ENCODE measurements around the gene PLAU. TPM values are rescaled to one million over a fixed set of nuclear protein-coding genes. Genes with fewer than 3 reads are reported as not detected.
"Not testable (repeated sequence)": the region's sequence is repeated elsewhere in the genome, so short reads cannot be mapped to it uniquely, and the experiment has no call there.

Gene PLAU
- polyA plus RNA-seq, 1 donor = 19.6 TPM

- WGBS (ENCODE audit: insufficient coverage, low lambda C conversion rate) = no CpG with 5 or more reads among the region's 1 CpG
- H3K27ac ChIP-seq (ENCODE audit: low read length) = no peak overlapping the region
Observed at GRCh38 chr10:73953665-73954064, 42.7 kb downstream of the PLAU start.

GRCh38 chr10:73954737-73955136 lies 43.8 kb downstream of the PLAU start:
- DNase-seq = no peak
- H3K9me3 ChIP-seq (ENCODE audit: control insufficient read depth, low read depth, low read length) = no peaks in the 10 kb centered on the region
- no peaks in the 10 kb centered on the region for H3K36me3 ChIP-seq (ENCODE audit: control insufficient read depth, insufficient read depth, low read length)
- H3K27me3 ChIP-seq (ENCODE audit: control insufficient read depth, insufficient read depth, low read length) = no peaks in the 10 kb centered on the region
- no peak overlapping the region for H3K4me3 ChIP-seq (ENCODE audit: low read length)
- no peak overlapping the region for H3K27ac ChIP-seq (ENCODE audit: low read length)
- H3K4me1 ChIP-seq (ENCODE audit: control insufficient read depth, insufficient read depth, low read length) = peaks cover 10% of the 10 kb centered on the region
- WGBS (ENCODE audit: insufficient coverage, low lambda C conversion rate) = no CpG with 5 or more reads among the region's 2 CpGs

More at GRCh38 chr10:73953665-73954064, 42.7 kb downstream of the PLAU start:
- Histone ChIP-seq H3K9me3 (ENCODE audit: control insufficient read depth, low read depth, low read length) (no peaks in the 10 kb centered on the region), H3K36me3 (ENCODE audit: control insufficient read depth, insufficient read depth, low read length) (no peaks in the 10 kb centered on the region), H3K4me1 (ENCODE audit: control insufficient read depth, insufficient read depth, low read length) (peaks cover 10% of the 10 kb centered on the region), H3K4me3 (ENCODE audit: low read length) (no peak overlapping the region), H3K27me3 (ENCODE audit: control insufficient read depth, insufficient read depth, low read length) (no peaks in the 10 kb centered on the region)
- no peak for DNase-seq

- no peaks in the 10 kb centered on the region for H3K36me3 ChIP-seq (ENCODE audit: control insufficient read depth, insufficient read depth, low read length)
- H3K9me3 ChIP-seq (ENCODE audit: control insufficient read depth, low read depth, low read length) = no peaks in the 10 kb centered on the region
- no peaks in the 10 kb centered on the region for H3K27me3 ChIP-seq (ENCODE audit: control insufficient read depth, insufficient read depth, low read length)
- no peak overlapping the region for H3K4me3 ChIP-seq (ENCODE audit: low read length)
- no peak overlapping the region for H3K27ac ChIP-seq (ENCODE audit: low read length)
- WGBS (ENCODE audit: insufficient coverage, low lambda C conversion rate) = 100% methylated on average over 1 of the region's 2 CpGs
- peaks cover 10% of the 10 kb centered on the region for H3K4me1 ChIP-seq (ENCODE audit: control insufficient read depth, insufficient read depth, low read length)
- DNase-seq = no peak
Observed at GRCh38 chr10:73955719-73956118, 44.8 kb downstream of the PLAU start.

- DNase-seq = peak in 1 of 2 donors; percentile 65
Observed at GRCh38 chr10:73956476-73957359, 45.8 kb downstream of the PLAU start.

GRCh38 chr10:73959484-73960243 lies 48.7 kb downstream of the PLAU start:
- H3K9me3 ChIP-seq (ENCODE audit: control insufficient read depth, low read depth, low read length) = no peaks in the 10 kb centered on the region
- DNase-seq = no peak
- H3K4me3 ChIP-seq (ENCODE audit: low read length) = no peak overlapping the region
- H3K4me1 ChIP-seq (ENCODE audit: control insufficient read depth, insufficient read depth, low read length) = peaks cover 10% of the 10 kb centered on the region
- H3K27me3 ChIP-seq (ENCODE audit: control insufficient read depth, insufficient read depth, low read length) = no peaks in the 10 kb centered on the region
- no peak overlapping the region for H3K27ac ChIP-seq (ENCODE audit: low read length)
- no CpG with 5 or more reads among the region's 6 CpGs for WGBS (ENCODE audit: insufficient coverage, low lambda C conversion rate)
- no peaks in the 10 kb centered on the region for H3K36me3 ChIP-seq (ENCODE audit: control insufficient read depth, insufficient read depth, low read length)

More at GRCh38 chr10:73956476-73957359, 45.8 kb downstream of the PLAU start:
- WGBS (ENCODE audit: insufficient coverage, low lambda C conversion rate) = no CpG with 5 or more reads among the region's 9 CpGs
- Histone ChIP-seq H3K36me3 (ENCODE audit: control insufficient read depth, insufficient read depth, low read length) (no peaks in the 10 kb centered on the region), H3K9me3 (ENCODE audit: control insufficient read depth, low read depth, low read length) (no peaks in the 10 kb centered on the region), H3K27me3 (ENCODE audit: control insufficient read depth, insufficient read depth, low read length) (no peaks in the 10 kb centered on the region), H3K4me1 (ENCODE audit: control insufficient read depth, insufficient read depth, low read length) (peaks cover 10% of the 10 kb centered on the region), H3K4me3 (ENCODE audit: low read length) (no peak overlapping the region), H3K27ac (ENCODE audit: low read length) (peak overlapping the region; percentile 33)

- peaks cover 13% of the 10 kb centered on the region for H3K4me1 ChIP-seq (ENCODE audit: control insufficient read depth, insufficient read depth, low read length)
- H3K9me3 ChIP-seq (ENCODE audit: control insufficient read depth, low read depth, low read length) = no peaks in the 10 kb centered on the region
- WGBS (ENCODE audit: insufficient coverage, low lambda C conversion rate) = no CpG with 5 or more reads among the region's 2 CpGs
- no peaks in the 10 kb centered on the region for H3K27me3 ChIP-seq (ENCODE audit: control insufficient read depth, insufficient read depth, low read length)
- H3K36me3 ChIP-seq (ENCODE audit: control insufficient read depth, insufficient read depth, low read length) = no peaks in the 10 kb centered on the region
- H3K4me3 ChIP-seq (ENCODE audit: low read length) = no peak overlapping the region
- no peak for DNase-seq
- no peak overlapping the region for H3K27ac ChIP-seq (ENCODE audit: low read length)
Observed at GRCh38 chr10:73962386-73962785, 51.5 kb downstream of the PLAU start.

- WGBS (ENCODE audit: insufficient coverage, low lambda C conversion rate) = no CpG with 5 or more reads among the region's 12 CpGs
- not testable (repeated sequence) for H3K4me3 ChIP-seq (ENCODE audit: low read length); H3K9me3 ChIP-seq (ENCODE audit: control insufficient read depth, low read depth, low read length); DNase-seq; H3K27ac ChIP-seq (ENCODE audit: low read length); H3K36me3 ChIP-seq (ENCODE audit: control insufficient read depth, insufficient read depth, low read length); H3K27me3 ChIP-seq (ENCODE audit: control insufficient read depth, insufficient read depth, low read length)
- H3K4me1 ChIP-seq (ENCODE audit: control insufficient read depth, insufficient read depth, low read length) = peaks cover 13% of the 10 kb centered on the region
Observed at GRCh38 chr10:73963533-73963932, 52.6 kb downstream of the PLAU start.

GRCh38 chr10:73964743-73965142 lies 53.8 kb downstream of the PLAU start:
- no peaks in the 10 kb centered on the region for H3K9me3 ChIP-seq (ENCODE audit: control insufficient read depth, low read depth, low read length)
- no peak overlapping the region for H3K4me3 ChIP-seq (ENCODE audit: low read length)
- H3K27me3 ChIP-seq (ENCODE audit: control insufficient read depth, insufficient read depth, low read length) = no peaks in the 10 kb centered on the region
- H3K36me3 ChIP-seq (ENCODE audit: control insufficient read depth, insufficient read depth, low read length) = no peaks in the 10 kb centered on the region
- WGBS (ENCODE audit: insufficient coverage, low lambda C conversion rate) = no CpG with 5 or more reads among the region's 2 CpGs
- DNase-seq = no peak
- H3K27ac ChIP-seq (ENCODE audit: low read length) = no peak overlapping the region
- peaks cover 13% of the 10 kb centered on the region for H3K4me1 ChIP-seq (ENCODE audit: control insufficient read depth, insufficient read depth, low read length)

GRCh38 chr10:73965267-73965889 lies 54.4 kb downstream of the PLAU start:
- Histone ChIP-seq H3K4me3 (ENCODE audit: low read length) (peak overlapping the region; percentile 12), H3K4me1 (ENCODE audit: control insufficient read depth, insufficient read depth, low read length) (peaks cover 13% of the 10 kb centered on the region), H3K27ac (ENCODE audit: low read length) (peak overlapping the region; percentile 80)
- 100% methylated on average over 1 of the region's 12 CpGs for WGBS (ENCODE audit: insufficient coverage, low lambda C conversion rate)
- not testable (repeated sequence) for H3K9me3 ChIP-seq (ENCODE audit: control insufficient read depth, low read depth, low read length); DNase-seq; H3K27me3 ChIP-seq (ENCODE audit: control insufficient read depth, insufficient read depth, low read length); H3K36me3 ChIP-seq (ENCODE audit: control insufficient read depth, insufficient read depth, low read length)

Measured in large intestine (tissue), 3 donors.